Sigmoid colon (tissue), 7 donors: Measurements from ENCODE around the gene FANCC. TPM values are rescaled to one million over a fixed set of nuclear protein-coding genes. Genes with fewer than 3 reads are reported as not detected.
"Not testable (repeated sequence)": the region's sequence is repeated elsewhere in the genome, so short reads cannot be mapped to it uniquely, and the experiment has no call there.

Source experiments
- DNase-seq: peaks from one replicate; pipeline ENCODE4 v3.0.0-alpha.2; 2019
- H3K27ac ChIP-seq, 4 donors: fragments of 200-600 bp; sonication (generic); one replicate each; pipeline ENCODE4 v1.5.1; 2016 to 2019; ENCODE audit warnings: mild to moderate bottlenecking in 1 of 4
- H3K27me3 ChIP-seq, 3 donors: fragments of 200-600 bp; sonication (generic); one replicate each; pipeline ENCODE4 v1.5.1; 2019; ENCODE audit warnings: mild to moderate bottlenecking in 1 of 3
- H3K36me3 ChIP-seq, 4 donors: fragments of 200-600 bp; sonication (generic); one replicate each; pipeline ENCODE4 v1.5.1; 2016 to 2019
- H3K4me1 ChIP-seq, 4 donors: fragments of 200-600 bp; sonication (generic); one replicate each; pipeline ENCODE4 v1.5.1; 2017 to 2019
- H3K4me3 ChIP-seq, 4 donors: fragments of 200-600 bp; sonication (generic); one replicate each; pipeline ENCODE4 v1.5.1; 2017 to 2019; ENCODE audit warnings: mild to moderate bottlenecking in 2 of 4, moderate library complexity in 1 of 4
- H3K9me3 ChIP-seq, 4 donors: fragments of 200-600 bp in 3 of 4; sonication (generic) in 3 of 4; one replicate each; pipeline versions ENCODE4 v1.5.1 to v1.6.1; 2013 to 2019
- CTCF ChIP-seq, 4 experiments: fragments of 450-650 bp in 3 of 4; fragments of 200-600 bp in 1 of 4; IDR thresholded peaks; one replicate each; pipeline ENCODE4 v1.5.1; 2016 to 2019; ENCODE audit warnings: antibody characterized with exemption in 4 of 4, mild to moderate bottlenecking in 3 of 4, moderate library complexity in 2 of 4
- EP300 ChIP-seq, 4 donors: sonication (generic); formaldehyde crosslinking; IDR thresholded peaks; one replicate each; pipeline ENCODE4 v1.6.1; 2017; ENCODE audit warnings: antibody characterized with exemption in 4 of 4
- POLR2A ChIP-seq, 2 donors: fragments of 450-650 bp; IDR thresholded peaks; one replicate each; pipeline ENCODE4 v1.6.1; 2016; ENCODE audit warnings: antibody characterized with exemption in 2 of 2, mild to moderate bottlenecking in 2 of 2, moderate library complexity in 2 of 2
- POLR2AphosphoS5 ChIP-seq, 4 donors: sonication (generic); formaldehyde crosslinking; IDR thresholded peaks; one replicate each; pipeline ENCODE4 v1.6.1; 2017; ENCODE audit warnings: antibody characterized with exemption in 4 of 4
- WGBS, 2 donors: extraction: QIAGEN DNeasy Blood & Tissue Kit; methylation state at CpG; one replicate each; pipeline ENCODE4 v1.1.7; 2013; 5-methylcytosine and 5-hydroxymethylcytosine counted together
- intact Hi-C: fragments of 100-400 bp; cut with DNase I; formaldehyde crosslinking; loops from one replicate; pipeline ENCODE4 v1.15.1; 2023
- polyA plus RNA-seq, 3 donors: library from polyadenylated mRNA; stranded (reverse); fragments of 200-250 nt; gene quantifications; one replicate each; pipeline ENCODE4 v1.2.3, GENCODE V29; 2013
- total RNA-seq, 4 donors: library from RNA; depleted of rRNA; stranded (reverse); fragments of >200 nt; gene quantifications; one replicate each; pipeline ENCODE4 v1.1.0, GENCODE V29; 2016
- donor health status: healthy with polysubstance abuse.
- donor health status: Bipolar disorder and iron deficiency.
- donor health status: healthy.

FANCC gene
- total and polyA plus RNA-seq, 7 donors = 2.4 to 10.6 (median 5.3) TPM

GRCh38 chr9:95297760-95298159 is 19.7 kb downstream of the FANCC start:
- WGBS, 2 donors = 96 to 98% methylated on average over 1 of the region's 1 CpG
- no peaks in the 10 kb centered on the region for H3K9me3 ChIP-seq
- no peaks in the 10 kb centered on the region for H3K4me1 ChIP-seq
- no peak for DNase-seq
- no peak overlapping the region for H3K27ac ChIP-seq
- no peaks in the 10 kb centered on the region for H3K36me3 ChIP-seq
- H3K4me3 ChIP-seq = no peak overlapping the region
- intact Hi-C loops = no loop called here
- no peaks in the 10 kb centered on the region for H3K27me3 ChIP-seq
- no peak for TF ChIP-seq POLR2A (IDR thresholded peaks at IDR 0.05)
- TF ChIP-seq EP300 (IDR thresholded peaks at IDR 0.05) = no peak
- TF ChIP-seq POLR2AphosphoS5 (IDR thresholded peaks at IDR 0.05) = no peak
- no peak for TF ChIP-seq CTCF (IDR thresholded peaks at IDR 0.05)

- TF ChIP-seq POLR2A (IDR thresholded peaks at IDR 0.05) (no peak), EP300 (IDR thresholded peaks at IDR 0.05) (no peak), CTCF (IDR thresholded peaks at IDR 0.05) (no peak), POLR2AphosphoS5 (IDR thresholded peaks at IDR 0.05) (no peak)
- DNase-seq = no peak
- 89 to 91% methylated on average over 3 of the region's 3 CpGs for WGBS, 2 donors
- H3K9me3 ChIP-seq = no peaks in the 10 kb centered on the region
- no peak overlapping the region for H3K27ac ChIP-seq
- H3K4me1 ChIP-seq = no peaks in the 10 kb centered on the region
- H3K36me3 ChIP-seq = no peaks in the 10 kb centered on the region
- intact Hi-C loops = no loop called here
- no peaks in the 10 kb centered on the region for H3K27me3 ChIP-seq
- no peak overlapping the region for H3K4me3 ChIP-seq
Measured at GRCh38 chr9:95297316-95297715, 20.2 kb downstream of the FANCC start.

GRCh38 chr9:95296761-95297160 is 20.7 kb downstream of the FANCC start:
- TF ChIP-seq POLR2AphosphoS5 (IDR thresholded peaks at IDR 0.05) = no peak
- TF ChIP-seq EP300 (IDR thresholded peaks at IDR 0.05) = no peak
- no peak for TF ChIP-seq POLR2A (IDR thresholded peaks at IDR 0.05)
- no peak for TF ChIP-seq CTCF (IDR thresholded peaks at IDR 0.05)
- 94 to 99% methylated on average over 1 of the region's 1 CpG for WGBS, 2 donors

GRCh38 chr9:95293296-95293695 is 24.2 kb downstream of the FANCC start:
- H3K27ac ChIP-seq, H3K36me3 ChIP-seq, intact Hi-C loops, DNase-seq, H3K4me3 ChIP-seq, H3K4me1 ChIP-seq, H3K27me3 ChIP-seq, H3K9me3 ChIP-seq: not testable (repeated sequence)
- WGBS, 2 donors = 92 to 95% methylated on average over 6 of the region's 6 CpGs

More at GRCh38 chr9:95296761-95297160, 20.7 kb downstream of the FANCC start:
- no peak overlapping the region for H3K27ac ChIP-seq
- intact Hi-C loops = no loop called here
- H3K4me1 ChIP-seq = no peaks in the 10 kb centered on the region
- no peaks in the 10 kb centered on the region for H3K27me3 ChIP-seq
- no peaks in the 10 kb centered on the region for H3K9me3 ChIP-seq
- no peaks in the 10 kb centered on the region for H3K36me3 ChIP-seq
- DNase-seq = no peak
- no peak overlapping the region for H3K4me3 ChIP-seq

GRCh38 chr9:95292226-95292625 is 25.3 kb downstream of the FANCC start:
- H3K36me3 ChIP-seq = no peaks in the 10 kb centered on the region
- DNase-seq = no peak
- 98% methylated on average over 41 of the region's 41 CpGs for WGBS, 2 donors

More at GRCh38 chr9:95292226-95292625, 25.3 kb downstream of the FANCC start:
- no peak for TF ChIP-seq EP300 (IDR thresholded peaks at IDR 0.05)
- TF ChIP-seq POLR2AphosphoS5 (IDR thresholded peaks at IDR 0.05) = no peak
- TF ChIP-seq POLR2A (IDR thresholded peaks at IDR 0.05) = no peak
- TF ChIP-seq CTCF (IDR thresholded peaks at IDR 0.05) = no peak
- Histone ChIP-seq H3K4me3 (no peak overlapping the region), H3K4me1 (no peaks in the 10 kb centered on the region), H3K27me3 (no peaks in the 10 kb centered on the region), H3K27ac (no peak overlapping the region), H3K9me3 (no peaks in the 10 kb centered on the region)
- intact Hi-C loops = no loop called here
